GM12892 (cell line): ENCODE measurements around the gene ST6GALNAC2.

Experiments
- DNase-seq: peaks from one replicate; pipeline ENCODE4 v3.0.0; 2011; ENCODE audit not compliant: insufficient read length
- FAIRE-seq: peaks from 2 replicates; lab custom pipeline; 2011; peaks lifted over from hg19 to GRCh38; lab: Jason Lieb, UNC
- POLR2A ChIP-seq: IDR thresholded peaks from 2 replicates; pipeline ENCODE4 v1.6.1; 2011; ENCODE audit warnings: low read depth, low read length, control low read depth
- POLR2AphosphoS5 ChIP-seq: IDR thresholded peaks from 2 replicates; pipeline ENCODE4 v1.6.1; 2011; ENCODE audit warnings: low read depth, low read length, control low read depth
- TAF1 ChIP-seq: IDR thresholded peaks from 2 replicates; pipeline ENCODE4 v1.6.1; 2011; ENCODE audit warnings: low read depth, mild to moderate bottlenecking, control low read depth, low read length, borderline replicate concordance

The ST6GALNAC2 gene

GRCh38 chr17:76541739-76542454 lies 43.8 kb downstream of the ST6GALNAC2 start:
- no peak for TF ChIP-seq TAF1
- no peak for TF ChIP-seq POLR2AphosphoS5
- TF ChIP-seq POLR2A = no peak
- FAIRE-seq = no peak
- no peak for DNase-seq

GRCh38 chr17:76540381-76541300 lies 45.0 kb downstream of the ST6GALNAC2 start:
- DNase-seq = peak; percentile 54
- TF ChIP-seq TAF1 (no peak), POLR2AphosphoS5 (no peak), POLR2A (no peak)
- peak; percentile 5 for FAIRE-seq

GRCh38 chr17:76539631-76540271 lies 45.9 kb downstream of the ST6GALNAC2 start, which contains the start of gene PRCD:
PRCD (plus strand) TSS chr17:76540044; CDS start chr17:76540142, 98 bp downstream.
- no peak for TF ChIP-seq TAF1
- FAIRE-seq (no peak), DNase-seq (peak; percentile 22)

- TF ChIP-seq POLR2A = no peak
- no peak for TF ChIP-seq TAF1
- TF ChIP-seq POLR2AphosphoS5 = no peak
- DNase-seq = peak; percentile 22
Observed at GRCh38 chr17:76538941-76539570, 46.6 kb downstream of the ST6GALNAC2 start.

GRCh38 chr17:76538281-76538931 lies 47.3 kb downstream of the ST6GALNAC2 start:
- no peak for FAIRE-seq
- TF ChIP-seq POLR2AphosphoS5 (no peak), TAF1 (no peak), POLR2A (no peak)

More at GRCh38 chr17:76538941-76539570, 46.6 kb downstream of the ST6GALNAC2 start:
- no peak for FAIRE-seq

GRCh38 chr17:76537578-76538280 lies 47.9 kb downstream of the ST6GALNAC2 start, which contains the start of gene CYGB:
CYGB (minus strand) TSS chr17:76537709; CDS start chr17:76537542, 167 bp downstream.
- TF ChIP-seq POLR2A (no peak), TAF1 (no peak), POLR2AphosphoS5 (no peak)
- DNase-seq = peak; percentile 28
- FAIRE-seq = no peak

More at GRCh38 chr17:76538281-76538931, 47.3 kb downstream of the ST6GALNAC2 start:
- peak; percentile 32 for DNase-seq

GRCh38 chr17:76537288-76537577 lies 48.4 kb downstream of the ST6GALNAC2 start:
- TF ChIP-seq POLR2AphosphoS5 (no peak), TAF1 (no peak), POLR2A (no peak)
- no peak for FAIRE-seq
- DNase-seq = peak; percentile 33

GRCh38 chr17:76536511-76537287 lies 49.0 kb downstream of the ST6GALNAC2 start:
- DNase-seq (peak; percentile 19), FAIRE-seq (no peak)
- no peak for TF ChIP-seq POLR2A
- no peak for TF ChIP-seq POLR2AphosphoS5
- TF ChIP-seq TAF1 = no peak

- no peak for TF ChIP-seq POLR2AphosphoS5
- no peak for TF ChIP-seq TAF1
- TF ChIP-seq POLR2A = no peak
- DNase-seq (peak; percentile 10), FAIRE-seq (no peak)
Observed at GRCh38 chr17:76535788-76536510, 49.7 kb downstream of the ST6GALNAC2 start.
